K562 (cell line): ENCODE data around the gene APOBEC3C.
"Not testable (repeated sequence)": the region's sequence is repeated elsewhere in the genome, so short reads cannot be mapped to it uniquely, and the experiment has no call there.

Source experiments
- ADNP ChIP-seq: fragments of 200-800 bp; sonication (Bioruptor generic); IDR thresholded peaks from 2 replicates; pipeline ENCODE4 v1.6.1; 2016; ENCODE audit warnings: missing genetic modification characterization, missing compliant biosample characterization
- CTCF ChIP-seq, 3 experiments: IDR thresholded peaks in 2 of 3; conservative IDR thresholded peaks in 1 of 3; 2 replicates each; pipeline ENCODE4 v1.5.1; 2011 to 2012; ENCODE audit warnings: low read length in 3 of 3, mild to moderate bottlenecking in 3 of 3, control low read depth in 2 of 3, improper control_type of control experiment in 1 of 3, inconsistent platforms in 1 of 3, low read depth in 1 of 3, mixed read lengths in 1 of 3, moderate library complexity in 1 of 3; ENCODE audit not compliant: insufficient read depth in 2 of 3
- E2F3 ChIP-seq: fragments of 250-450 bp; sonication (Bioruptor Pico); IDR thresholded peaks from 2 replicates; pipeline ENCODE4 v1.4.0; 2020; ENCODE audit warnings: mild to moderate bottlenecking
- FOXK1 ChIP-seq: sonication (generic); formaldehyde crosslinking; IDR thresholded peaks from 2 replicates; pipeline ENCODE4 v1.8.0; 2022; ENCODE audit warnings: missing genetic modification reagents, mild to moderate bottlenecking, borderline replicate concordance
- GTF2F1 ChIP-seq: IDR thresholded peaks from 2 replicates; pipeline ENCODE4 v1.6.1; 2011; ENCODE audit warnings: low read depth, low read length, improper control_type of control experiment
- HIVEP1 ChIP-seq: fragments of 250-450 bp; sonication (Bioruptor Pico); IDR thresholded peaks from 2 replicates; pipeline ENCODE4 v1.4.0; 2020; ENCODE audit warnings: mild to moderate bottlenecking
- HMG20B ChIP-seq: fragments of 250-450 bp; sonication (Bioruptor Pico); IDR thresholded peaks from 2 replicates; pipeline ENCODE4 v1.5.0; 2021; ENCODE audit warnings: mild to moderate bottlenecking
- POLR2A ChIP-seq: fragments of 450-650 bp; conservative IDR thresholded peaks from 2 replicates; pipeline ENCODE4 v1.6.1; 2016
- ZNF133 ChIP-seq: fragments of 250-450 bp; sonication (Bioruptor Pico); IDR thresholded peaks from 2 replicates; pipeline ENCODE4 v1.4.0; 2020; ENCODE audit warnings: mild to moderate bottlenecking

- TF ChIP-seq CTCF (IDR thresholded peaks at IDR 0.05 in 2 of 3, conservative IDR thresholded peaks at IDR 0.05 in 1 of 3; ENCODE audit: insufficient read depth in 2 of 3, low read depth in 1 of 3, low read length in 3 of 3); ADNP (tag); FOXK1 (CRISPR knock-in tag); GTF2F1; ZNF133 (CRISPR knock-in tag); HIVEP1 (CRISPR knock-in tag); E2F3; POLR2A; HMG20B (CRISPR knock-in tag): not testable (repeated sequence)
Observed at GRCh38 chr22:39051844-39052495, 37.9 kb downstream of the APOBEC3C start.
